Measurements from ENCODE around the gene PKN3.

Gene PKN3

DNA sequence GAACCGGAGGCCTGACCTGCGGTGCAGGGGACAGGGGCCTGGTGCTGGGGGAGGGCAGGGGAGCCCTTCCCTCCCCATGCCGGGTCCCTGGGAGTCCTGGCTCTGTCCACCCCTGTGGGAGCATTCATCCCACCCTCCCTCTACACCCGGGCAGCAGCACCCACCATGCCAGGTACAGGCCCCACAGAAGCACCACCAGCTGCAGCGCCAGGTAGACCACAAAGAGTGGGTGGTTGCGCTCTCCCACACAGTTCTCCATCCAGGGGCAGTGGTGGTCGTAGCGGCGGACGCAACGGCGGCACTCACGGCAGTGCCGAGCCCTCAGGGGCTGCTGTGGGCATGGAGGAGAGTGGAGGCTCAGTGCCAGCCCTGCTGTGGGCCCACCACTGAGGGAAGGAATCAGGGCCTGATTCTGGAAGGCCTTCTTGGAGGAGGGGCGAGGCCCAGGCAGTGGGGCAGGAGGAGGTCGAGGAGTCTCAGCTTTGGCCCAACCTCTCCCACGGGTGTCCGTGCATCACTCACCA lies 19.2 kb downstream of the PKN3 start:
- ATAC-seq (ENCODE audit: low read depth) (no peak), DNase-seq (ENCODE audit: low spot score) (no peak)
- Histone ChIP-seq H3K4me1 (ENCODE audit: insufficient read depth, poor library complexity, severe bottlenecking) (no peaks in the 10 kb centered on the region), H3K27ac (ENCODE audit: poor library complexity, severe bottlenecking) (no peak overlapping the region), H3K36me3 (ENCODE audit: low read depth) (no peaks in the 10 kb centered on the region; the same call in 1 of the 2 replicates), H3K4me3 (ENCODE audit: severe bottlenecking) (no peak overlapping the region), H3K9me3 (ENCODE audit: severe bottlenecking) (no peaks in the 10 kb centered on the region), H3K27me3 (ENCODE audit: insufficient read depth, poor library complexity, severe bottlenecking) (no peaks in the 10 kb centered on the region)
- TF ChIP-seq, protein P1, sequence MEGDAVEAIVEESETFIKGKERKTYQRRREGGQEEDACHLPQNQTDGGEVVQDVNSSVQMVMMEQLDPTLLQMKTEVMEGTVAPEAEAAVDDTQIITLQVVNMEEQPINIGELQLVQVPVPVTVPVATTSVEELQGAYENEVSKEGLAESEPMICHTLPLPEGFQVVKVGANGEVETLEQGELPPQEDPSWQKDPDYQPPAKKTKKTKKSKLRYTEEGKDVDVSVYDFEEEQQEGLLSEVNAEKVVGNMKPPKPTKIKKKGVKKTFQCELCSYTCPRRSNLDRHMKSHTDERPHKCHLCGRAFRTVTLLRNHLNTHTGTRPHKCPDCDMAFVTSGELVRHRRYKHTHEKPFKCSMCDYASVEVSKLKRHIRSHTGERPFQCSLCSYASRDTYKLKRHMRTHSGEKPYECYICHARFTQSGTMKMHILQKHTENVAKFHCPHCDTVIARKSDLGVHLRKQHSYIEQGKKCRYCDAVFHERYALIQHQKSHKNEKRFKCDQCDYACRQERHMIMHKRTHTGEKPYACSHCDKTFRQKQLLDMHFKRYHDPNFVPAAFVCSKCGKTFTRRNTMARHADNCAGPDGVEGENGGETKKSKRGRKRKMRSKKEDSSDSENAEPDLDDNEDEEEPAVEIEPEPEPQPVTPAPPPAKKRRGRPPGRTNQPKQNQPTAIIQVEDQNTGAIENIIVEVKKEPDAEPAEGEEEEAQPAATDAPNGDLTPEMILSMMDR (IDR thresholded peaks at IDR 0.05; ENCODE audit: poor library complexity, severe bottlenecking): no peak

DNA sequence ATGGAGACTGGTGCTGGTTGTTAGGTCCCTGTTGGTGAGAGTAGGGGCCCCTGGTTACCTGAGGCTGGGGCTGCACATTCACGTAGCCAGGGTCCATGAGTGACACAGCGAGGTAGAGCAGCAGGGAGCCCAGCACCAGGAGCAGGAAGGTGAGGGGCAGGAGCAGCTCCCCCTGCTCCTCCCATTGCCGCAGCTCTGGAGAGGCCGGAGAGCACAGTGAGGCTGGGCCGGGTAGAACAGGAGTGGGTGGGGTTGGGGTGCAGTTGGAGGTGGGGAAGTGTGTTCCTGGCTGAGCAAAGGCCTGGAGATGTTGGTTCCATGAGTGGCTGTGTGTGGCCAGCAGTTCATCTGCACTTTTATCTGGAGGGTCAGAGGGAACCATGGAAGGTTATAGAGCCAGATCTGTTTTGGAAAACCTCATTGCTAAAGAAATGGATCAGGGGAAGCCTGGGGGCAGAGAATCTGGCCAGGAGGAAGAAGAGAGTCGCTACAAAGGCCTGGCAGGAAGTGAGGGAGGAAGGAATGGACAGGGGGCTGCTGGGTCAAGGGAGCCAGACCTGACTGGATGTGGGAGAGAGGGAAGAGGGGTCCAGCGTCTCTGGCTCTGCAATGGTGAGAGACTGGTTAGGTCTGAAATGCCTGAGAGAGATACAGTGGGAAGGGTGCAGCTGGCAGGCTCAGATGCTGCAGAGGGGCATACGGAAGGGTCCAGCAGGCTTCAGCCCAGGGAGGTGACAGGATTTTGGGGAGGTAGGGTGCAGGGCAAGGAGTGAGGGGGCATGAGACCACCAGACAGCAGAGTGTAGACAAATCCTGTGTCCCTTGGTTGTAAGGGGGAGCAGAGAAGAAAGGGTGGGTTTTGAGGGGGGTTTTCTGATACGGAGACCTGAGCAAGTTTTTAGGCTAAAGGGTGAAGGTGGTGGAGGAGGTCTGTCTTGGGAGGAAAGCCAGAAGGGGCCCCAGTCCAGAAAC lies 20.4 kb downstream of the PKN3 start:
- Histone ChIP-seq H3K4me1 (ENCODE audit: insufficient read depth, poor library complexity, severe bottlenecking) (no peaks in the 10 kb centered on the region), H3K4me3 (ENCODE audit: severe bottlenecking) (peak overlapping the region; percentile 56), H3K36me3 (ENCODE audit: low read depth) (no peaks in the 10 kb centered on the region), H3K9me3 (ENCODE audit: severe bottlenecking) (no peaks in the 10 kb centered on the region), H3K27me3 (ENCODE audit: insufficient read depth, poor library complexity, severe bottlenecking) (no peaks in the 10 kb centered on the region), H3K27ac (ENCODE audit: poor library complexity, severe bottlenecking) (peak overlapping the region; percentile 51)
- DNase-seq (ENCODE audit: low spot score) (no peak), ATAC-seq (ENCODE audit: low read depth) (no peak)
- TF ChIP-seq, protein P1 (IDR thresholded peaks at IDR 0.05; ENCODE audit: poor library complexity, severe bottlenecking): no peak

DNA sequence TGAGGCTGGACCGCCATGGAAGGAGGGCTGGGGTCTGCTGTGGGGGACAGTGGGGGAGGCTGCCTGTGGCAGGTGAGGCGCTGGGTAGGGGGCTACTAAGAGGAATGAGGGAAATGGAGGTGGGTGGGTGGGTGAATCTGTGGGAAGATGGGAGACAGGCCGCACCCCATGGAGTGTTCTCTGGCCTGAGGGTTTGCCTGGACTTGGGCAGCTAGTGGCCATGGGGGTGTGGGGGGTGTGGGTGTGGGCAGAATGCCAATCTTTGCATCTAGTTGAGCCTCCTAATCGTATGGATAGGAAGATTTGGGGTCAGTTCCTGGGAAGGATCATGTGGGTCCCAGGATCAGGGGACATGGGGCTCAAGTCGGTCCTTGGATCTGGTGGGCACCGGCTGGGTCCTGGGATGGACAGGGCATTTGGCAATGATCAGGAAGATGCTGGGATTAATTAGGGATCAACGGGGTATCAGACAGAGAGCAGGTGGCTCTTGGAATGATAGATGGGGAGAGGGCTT lies 21.1 kb downstream of the PKN3 start:
- Histone ChIP-seq H3K4me3 (ENCODE audit: severe bottlenecking) (peak overlapping the region; percentile 56), H3K4me1 (ENCODE audit: insufficient read depth, poor library complexity, severe bottlenecking) (no peaks in the 10 kb centered on the region), H3K27ac (ENCODE audit: poor library complexity, severe bottlenecking) (peak overlapping the region; percentile 51), H3K9me3 (ENCODE audit: severe bottlenecking) (no peaks in the 10 kb centered on the region), H3K27me3 (ENCODE audit: insufficient read depth, poor library complexity, severe bottlenecking) (no peaks in the 10 kb centered on the region), H3K36me3 (ENCODE audit: low read depth) (no peaks in the 10 kb centered on the region)
- DNase-seq (ENCODE audit: low spot score): no peak
- no peak for ATAC-seq (ENCODE audit: low read depth)
- TF ChIP-seq, protein P1 (IDR thresholded peaks at IDR 0.05; ENCODE audit: poor library complexity, severe bottlenecking): no peak

DNA sequence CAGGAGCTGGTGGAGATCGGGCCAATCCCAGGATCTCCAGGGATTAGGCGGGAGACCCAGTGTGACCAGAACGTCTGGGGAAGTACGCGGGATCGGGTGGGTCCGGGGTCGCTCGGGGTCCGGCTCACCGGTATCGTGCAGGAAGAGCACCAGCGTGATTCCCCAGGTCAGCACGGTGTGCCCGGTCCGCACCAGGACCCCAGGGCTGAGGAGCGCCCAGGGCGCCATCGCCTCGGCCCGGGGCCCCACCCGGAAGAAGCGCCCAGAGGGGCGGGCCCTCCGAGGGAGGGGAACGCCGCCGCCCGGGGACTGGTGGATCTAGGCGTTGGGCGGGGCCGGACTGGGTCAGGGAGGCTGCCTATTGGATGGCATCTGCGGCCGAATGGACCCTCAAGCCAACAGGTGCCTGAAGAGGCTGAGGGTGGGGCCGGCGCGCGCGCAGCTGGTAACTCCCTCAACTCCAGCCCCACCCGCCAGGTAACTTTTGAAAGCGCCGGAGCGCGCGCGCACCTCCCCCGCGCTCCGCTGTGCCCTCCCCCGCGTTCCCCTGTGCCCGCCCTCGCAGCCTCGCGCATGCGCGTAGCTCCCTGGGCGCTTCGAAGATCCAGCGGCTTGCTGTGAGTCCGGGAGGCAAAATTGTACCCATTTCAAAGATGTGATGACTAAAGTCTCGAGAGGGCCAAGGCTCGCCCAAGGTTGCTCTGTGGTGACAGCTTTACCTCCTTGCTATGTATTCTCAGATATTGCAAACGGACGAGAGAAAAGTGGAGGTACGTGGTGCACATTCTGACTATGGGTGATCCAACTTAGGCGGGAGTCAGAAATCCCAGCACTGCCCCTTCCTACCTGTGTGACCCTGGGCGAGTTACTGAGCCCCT lies 21.8 kb downstream of the PKN3 start, which contains the start of gene ZDHHC12:
TSS of gene ZDHHC12 (minus strand) at position 262 of the 878 bp plus-strand sequence. CDS start at position 228, 34 bp downstream.
- Histone ChIP-seq H3K9me3 (ENCODE audit: severe bottlenecking) (no peaks in the 10 kb centered on the region), H3K27ac (ENCODE audit: poor library complexity, severe bottlenecking) (peak within 1 kb of the TSS; percentile 51), H3K4me3 (ENCODE audit: severe bottlenecking) (peak within 1 kb of the TSS; percentile 56), H3K36me3 (ENCODE audit: low read depth) (no peaks in the 10 kb centered on the region), H3K4me1 (ENCODE audit: insufficient read depth, poor library complexity, severe bottlenecking) (no peaks in the 10 kb centered on the region), H3K27me3 (ENCODE audit: insufficient read depth, poor library complexity, severe bottlenecking) (no peaks in the 10 kb centered on the region)
- TF ChIP-seq, protein P1 (IDR thresholded peaks at IDR 0.05; ENCODE audit: poor library complexity, severe bottlenecking): peak; percentile 9
- peak; percentile 100 for DNase-seq (ENCODE audit: low spot score)
- ATAC-seq (ENCODE audit: low read depth): peak; percentile 95
